ENCODE results near the gene LMBR1. TPM values are rescaled to one million over a fixed set of nuclear protein-coding genes. Genes with fewer than 3 reads are reported as not detected.

The LMBR1 gene
- total and polyA plus RNA-seq, 2 of the 4 experiments (the other 2 are of a cell fraction), result 11.9 to 19.9 TPM

GRCh38 chr7:156703773-156704482 lies 189.1 kb downstream of the LMBR1 start:
- Histone ChIP-seq H3K56ac (ENCODE audit: extremely low read depth, insufficient read depth, low read length) (no peak overlapping the region), H4K20me1 (ENCODE audit: insufficient read depth, low read length) (no peaks in the 10 kb centered on the region), H4K5ac (ENCODE audit: low read depth, low read length) (no peak overlapping the region), H2BK20ac (ENCODE audit: low read depth, low read length) (no peak overlapping the region), H3K18ac (ENCODE audit: low read depth, low read length) (no peak overlapping the region), H2BK15ac (ENCODE audit: low read depth, low read length) (no peak overlapping the region), H3K36me3 (ENCODE audit: control insufficient read depth, insufficient read depth, low read length) (no peaks in the 10 kb centered on the region), H3K9me1 (ENCODE audit: insufficient read depth, low read length) (no peaks in the 10 kb centered on the region; the same call in 1 of the 2 replicates), H3K79me1 (ENCODE audit: low read depth in 1 of 2, low read length in 2 of 2) (no peaks in the 10 kb centered on the region), H3K23ac (ENCODE audit: low read depth, low read length) (no peak overlapping the region), H4K8ac (ENCODE audit: low read depth in 2 of 2, low read length in 2 of 2) (no peak overlapping the region), H2AK5ac (ENCODE audit: low read depth, low read length) (no peak overlapping the region), H2BK120ac (ENCODE audit: low read depth, low read length) (no peak overlapping the region), H2BK5ac (ENCODE audit: low read depth, low read length, poor library complexity, severe bottlenecking) (no peak overlapping the region), H2AK9ac (replicated peaks; ENCODE audit: low read depth, low read length, poor library complexity) (no peak overlapping the region), H3K4ac (ENCODE audit: low read depth, low read length) (no peak overlapping the region), H4K91ac (ENCODE audit: insufficient read depth, low read depth, low read length) (no peak overlapping the region), H3K14ac (replicated peaks; ENCODE audit: low read depth, low read length) (no peak overlapping the region), H3K4me1 (ENCODE audit: control insufficient read depth, insufficient read depth, low read length) (no peaks in the 10 kb centered on the region), H3K27me3 (ENCODE audit: control insufficient read depth, insufficient read depth, low read length) (no peaks in the 10 kb centered on the region), H3K9ac (ENCODE audit: low read depth, low read length) (no peak overlapping the region), H3K9me3 (ENCODE audit: control insufficient read depth, insufficient read depth, low read length) (peaks cover 5% of the 10 kb centered on the region; the same call in 1 of the 2 replicates), H2AFZ (replicated peaks; ENCODE audit: low read length, poor library complexity) (no peak overlapping the region), H3K4me3 (ENCODE audit: insufficient read depth, low read depth, low read length) (no peak overlapping the region), H3K27ac (ENCODE audit: insufficient read depth, low read length) (no peak overlapping the region), H3K4me2 (ENCODE audit: low read depth, low read length) (no peak overlapping the region)
- TF ChIP-seq USF2 (IDR thresholded peaks at IDR 0.05; ENCODE audit: low read depth, low read length) (no peak), ELK1 (IDR thresholded peaks at IDR 0.05; ENCODE audit: borderline replicate concordance, low read depth, low read length) (no peak), RFX5 (IDR thresholded peaks at IDR 0.05; ENCODE audit: low read depth, low read length) (no peak), BHLHE40 (IDR thresholded peaks at IDR 0.05; ENCODE audit: low read depth, low read length) (no peak), CHD1 (IDR thresholded peaks at IDR 0.05; ENCODE audit: low read depth, low read length) (no peak), POLR2A (IDR thresholded peaks at IDR 0.05; ENCODE audit: low read depth, low read length) (no peak), MAZ (IDR thresholded peaks at IDR 0.05; ENCODE audit: borderline replicate concordance, low read depth, low read length) (no peak), MAFK (IDR thresholded peaks at IDR 0.05; ENCODE audit: low read depth, low read length) (no peak), SMC3 (IDR thresholded peaks at IDR 0.05; ENCODE audit: low read depth, low read length) (no peak), MXI1 (IDR thresholded peaks at IDR 0.05; ENCODE audit: borderline replicate concordance, low read depth, low read length) (no peak), CTCF (conservative IDR thresholded peaks at IDR 0.05; ENCODE audit: low read depth, low read length) (no peak), CEBPB (IDR thresholded peaks at IDR 0.05; ENCODE audit: low read depth, low read length) (no peak), RAD21 (IDR thresholded peaks at IDR 0.05; ENCODE audit: low read length) (no peak), NFE2L2 (IDR thresholded peaks at IDR 0.05; ENCODE audit: low read depth, low read length) (no peak), FOS (IDR thresholded peaks at IDR 0.05; ENCODE audit: low read depth, low read length) (no peak), RCOR1 (IDR thresholded peaks at IDR 0.05; ENCODE audit: insufficient replicate concordance, low read length) (no peak)
- no peak for DNase-seq
- intact Hi-C loops (cut with micrococcal nuclease), result no loop called here
- WGBS, 2 experiments (ENCODE audit: extremely low coverage in 2 of 2, insufficient read length in 1 of 2), result 100% methylated on average over 2 of the region's 5 CpGs; no CpG with 5 or more reads in 1 of the 2 experiments
- no TSS peak for BruUV-seq (replicated peaks)
- CTCF ChIA-PET, result no interaction called here
- dilution Hi-C loops (cut with HindIII; ENCODE audit: low sequenced_read_pairs, unreplicated experiment), result no loop called here
- in situ Hi-C loops (cut with MboI; ENCODE audit: low sequenced_read_pairs), result no loop called here
- POLR2A ChIA-PET (ENCODE audit: unreplicated experiment), result no interaction called here
- no peak for ATAC-seq (ENCODE audit: low read depth)

Measured in IMR-90 (cell line).